T-helper 1 cell treated with Interleukin-12 subunit alpha and Interleukin-12 subunit beta and Interleukin-4 antibody, amounts not matched to agents 30 μg/mL and 1 μg/mL, for 36 hours (primary cell): ENCODE results near the gene COX5A.
A peak's percentile ranks its signal among the peaks of the same experiment; 100 is the strongest.
"Not testable (repeated sequence)": the region's sequence is repeated elsewhere in the genome, so short reads cannot be mapped to it uniquely, and the experiment has no call there.

Source experiments
- H3K27ac Mint-ChIP-seq: one replicate; pipeline ENCODE4 v1.8.0; 2021; ENCODE audit warnings: mild to moderate bottlenecking, mixed read lengths
- H3K27me3 Mint-ChIP-seq: one replicate; pipeline ENCODE4 v1.8.0; 2021; ENCODE audit warnings: low read depth, mixed read lengths
- H3K36me3 Mint-ChIP-seq: one replicate; pipeline ENCODE4 v1.8.0; 2021; ENCODE audit warnings: low read depth, mixed read lengths
- H3K4me1 Mint-ChIP-seq: one replicate; pipeline ENCODE4 v1.8.0; 2021; ENCODE audit warnings: low read depth, mixed read lengths
- H3K4me3 Mint-ChIP-seq: one replicate; pipeline ENCODE4 v1.8.0; 2021; ENCODE audit warnings: mild to moderate bottlenecking, moderate library complexity, mixed read lengths
- H3K9me3 Mint-ChIP-seq: one replicate; pipeline ENCODE4 v1.8.0; 2021; ENCODE audit warnings: mixed read lengths

COX5A gene

GRCh38 chr15:74959586-74959939 is 21.7 kb upstream of the COX5A start:
- H3K27me3 Mint-ChIP-seq, result peaks cover 55% of the 10 kb centered on the region
- peaks cover 16% of the 10 kb centered on the region for H3K4me1 Mint-ChIP-seq
- no peaks in the 10 kb centered on the region for H3K36me3 Mint-ChIP-seq
- H3K27ac Mint-ChIP-seq, result no peak overlapping the region
- H3K4me3 Mint-ChIP-seq, result peak overlapping the region; percentile 26
- H3K9me3 Mint-ChIP-seq, result no peaks in the 10 kb centered on the region

DNA sequence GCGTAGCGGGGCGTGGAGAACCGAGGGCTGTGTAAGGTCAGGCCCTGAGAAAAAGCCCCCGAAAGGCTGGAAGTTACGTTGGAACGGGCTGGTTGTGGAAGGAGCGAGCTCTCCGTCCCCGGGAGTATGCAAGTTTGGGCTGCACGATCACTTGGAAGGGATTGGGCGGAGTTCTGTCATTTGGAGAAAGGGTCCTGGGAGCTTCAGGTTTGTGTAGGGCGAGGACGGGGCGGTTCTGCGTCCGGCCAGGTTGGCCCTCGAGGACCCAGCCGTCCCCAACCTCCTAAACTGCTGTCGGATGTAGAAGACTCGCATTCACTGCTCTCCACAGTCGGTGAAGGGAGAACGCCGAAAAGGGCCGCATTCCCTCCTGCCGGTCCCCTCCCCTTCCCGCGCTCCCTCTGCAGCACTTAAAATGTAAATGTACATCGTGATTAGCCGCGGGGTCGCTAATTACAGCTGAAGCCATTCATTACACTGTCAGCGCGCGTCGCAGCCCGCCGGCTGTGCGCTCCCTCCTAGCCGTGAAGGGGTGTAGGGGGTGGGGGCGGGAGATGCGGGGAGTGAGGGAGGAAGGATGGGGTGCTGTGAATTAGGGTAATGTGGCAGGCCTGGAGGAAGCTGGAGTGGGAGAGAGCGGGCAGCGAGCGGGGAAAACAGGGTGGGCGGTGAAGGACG is 21.2 kb upstream of the COX5A start:
- Mint-ChIP-seq H3K36me3 (no peaks in the 10 kb centered on the region), H3K4me3 (peak overlapping the region; percentile 26), H3K27ac (no peak overlapping the region), H3K9me3 (no peaks in the 10 kb centered on the region), H3K27me3 (peaks cover 55% of the 10 kb centered on the region), H3K4me1 (peaks cover 17% of the 10 kb centered on the region)

DNA sequence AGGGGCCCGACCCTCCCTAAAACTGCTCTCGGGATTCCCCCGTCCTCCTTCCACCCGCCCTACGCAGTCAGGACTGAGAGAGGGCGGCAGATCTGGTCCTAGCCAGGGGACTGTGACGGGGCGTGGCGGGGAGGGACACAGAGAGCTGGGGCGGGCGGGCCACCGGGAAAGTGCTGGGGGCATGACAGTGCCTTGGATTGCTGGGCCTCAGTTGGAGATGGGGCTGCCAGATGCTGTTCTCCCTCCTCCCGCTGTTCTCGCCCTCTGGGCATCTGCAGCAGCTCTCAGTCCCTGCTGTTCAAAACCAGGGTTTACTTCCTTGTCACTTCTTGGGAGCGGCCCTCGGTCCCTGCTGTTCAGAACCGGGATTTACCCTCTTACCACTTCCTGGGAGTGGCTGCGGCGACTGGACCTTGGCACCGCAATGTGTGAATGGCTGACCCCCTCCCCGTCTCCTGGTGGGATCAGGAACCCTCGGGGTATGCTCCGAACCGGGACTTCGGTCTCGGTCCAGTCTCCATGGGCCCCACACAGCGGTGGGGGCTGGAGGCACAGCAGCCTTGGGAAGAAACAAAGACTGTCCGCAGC is 20.5 kb upstream of the COX5A start:
- no peaks in the 10 kb centered on the region for H3K9me3 Mint-ChIP-seq
- peaks cover 17% of the 10 kb centered on the region for H3K4me1 Mint-ChIP-seq
- peaks cover 55% of the 10 kb centered on the region for H3K27me3 Mint-ChIP-seq
- H3K4me3 Mint-ChIP-seq, result peak overlapping the region; percentile 25
- no peaks in the 10 kb centered on the region for H3K36me3 Mint-ChIP-seq
- H3K27ac Mint-ChIP-seq, result no peak overlapping the region

DNA sequence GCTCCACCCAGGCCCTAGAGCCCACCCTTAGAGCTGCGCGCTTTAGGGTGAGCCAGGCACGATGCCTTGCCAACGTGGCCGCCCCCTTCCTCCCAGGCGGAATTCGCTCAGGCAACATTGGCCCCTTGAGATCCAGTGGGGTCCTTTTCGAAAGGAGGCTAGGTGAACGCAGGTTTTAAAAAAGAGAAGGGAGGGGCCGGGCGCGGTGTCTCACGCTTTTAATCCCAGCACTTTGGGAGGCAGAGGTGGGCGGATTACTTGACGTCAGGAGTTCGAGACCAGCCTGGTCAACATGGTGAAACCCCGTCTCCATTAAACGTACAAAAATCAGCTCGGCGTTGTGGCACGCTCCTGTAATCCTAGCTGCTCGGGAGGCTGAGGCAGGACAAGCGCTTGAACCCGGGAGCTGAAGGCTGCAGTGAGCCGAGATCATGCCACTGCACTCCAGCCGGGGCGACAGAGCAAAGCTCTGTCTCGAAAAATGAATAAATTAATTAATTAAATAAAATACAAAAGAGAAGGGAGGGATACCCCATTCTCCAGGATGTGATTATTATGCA is 19.7 kb upstream of the COX5A start:
- Mint-ChIP-seq H3K27ac (no peak overlapping the region), H3K36me3 (no peaks in the 10 kb centered on the region)

DNA sequence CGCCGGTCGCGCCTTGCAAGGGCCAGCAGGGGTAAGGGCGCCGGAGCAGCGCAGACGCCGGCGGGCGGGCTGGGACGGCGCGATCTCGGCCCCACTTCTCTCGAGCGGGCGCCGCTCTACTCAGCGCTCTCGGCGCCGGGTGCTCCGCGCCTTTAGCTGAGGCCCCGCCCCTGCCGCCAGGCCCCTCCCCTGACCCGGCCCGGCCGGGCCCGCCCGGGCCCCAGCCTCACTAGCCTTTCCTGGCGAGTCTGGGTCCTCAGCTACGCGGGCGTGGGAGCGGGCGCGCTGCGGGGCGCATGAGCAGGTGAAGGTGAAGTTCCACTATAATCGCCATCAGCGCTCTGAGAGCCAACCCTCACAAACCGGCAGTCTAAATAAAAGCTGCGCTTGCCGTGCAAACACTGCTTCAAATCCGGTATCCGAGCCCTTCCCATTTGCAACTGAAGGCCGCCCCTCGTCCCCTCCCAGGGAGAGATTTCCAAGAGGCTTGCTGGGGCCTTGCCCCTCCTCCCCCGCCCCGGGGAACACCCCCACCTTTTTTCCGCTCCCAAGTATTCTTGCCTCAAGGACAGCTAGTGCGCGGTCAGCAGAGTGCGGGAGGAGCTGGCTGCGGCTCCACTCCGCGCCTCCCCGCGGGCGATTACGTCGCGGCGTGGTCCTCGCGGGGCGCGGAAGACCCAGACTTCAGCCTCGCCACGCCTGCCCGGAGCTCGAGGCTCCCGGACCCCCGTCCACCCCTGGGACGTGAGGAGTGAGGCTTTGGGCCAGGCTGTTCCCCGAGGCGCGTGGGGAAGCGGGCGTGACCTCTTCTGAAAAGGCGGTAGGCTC is 19.0 kb upstream of the COX5A start, which contains the start of gene RPP25:
RPP25 (minus strand) TSS at position 125 of the 828 bp plus-strand sequence. CDS start 189 bp downstream, outside the sequence.
- Mint-ChIP-seq H3K36me3 (no peaks in the 10 kb centered on the region), H3K9me3 (no peaks in the 10 kb centered on the region), H3K4me3 (peak within 1 kb of the TSS; percentile 67), H3K27ac (no peak within 1 kb of the TSS), H3K4me1 (peaks cover 17% of the 10 kb centered on the region), H3K27me3 (peaks cover 46% of the 10 kb centered on the region)

More for the DNA sequence above, 19.7 kb upstream of the COX5A start:
- peak overlapping the region; percentile 66 for H3K4me3 Mint-ChIP-seq
- peaks cover 17% of the 10 kb centered on the region for H3K4me1 Mint-ChIP-seq
- peaks cover 53% of the 10 kb centered on the region for H3K27me3 Mint-ChIP-seq
- no peaks in the 10 kb centered on the region for H3K9me3 Mint-ChIP-seq

DNA sequence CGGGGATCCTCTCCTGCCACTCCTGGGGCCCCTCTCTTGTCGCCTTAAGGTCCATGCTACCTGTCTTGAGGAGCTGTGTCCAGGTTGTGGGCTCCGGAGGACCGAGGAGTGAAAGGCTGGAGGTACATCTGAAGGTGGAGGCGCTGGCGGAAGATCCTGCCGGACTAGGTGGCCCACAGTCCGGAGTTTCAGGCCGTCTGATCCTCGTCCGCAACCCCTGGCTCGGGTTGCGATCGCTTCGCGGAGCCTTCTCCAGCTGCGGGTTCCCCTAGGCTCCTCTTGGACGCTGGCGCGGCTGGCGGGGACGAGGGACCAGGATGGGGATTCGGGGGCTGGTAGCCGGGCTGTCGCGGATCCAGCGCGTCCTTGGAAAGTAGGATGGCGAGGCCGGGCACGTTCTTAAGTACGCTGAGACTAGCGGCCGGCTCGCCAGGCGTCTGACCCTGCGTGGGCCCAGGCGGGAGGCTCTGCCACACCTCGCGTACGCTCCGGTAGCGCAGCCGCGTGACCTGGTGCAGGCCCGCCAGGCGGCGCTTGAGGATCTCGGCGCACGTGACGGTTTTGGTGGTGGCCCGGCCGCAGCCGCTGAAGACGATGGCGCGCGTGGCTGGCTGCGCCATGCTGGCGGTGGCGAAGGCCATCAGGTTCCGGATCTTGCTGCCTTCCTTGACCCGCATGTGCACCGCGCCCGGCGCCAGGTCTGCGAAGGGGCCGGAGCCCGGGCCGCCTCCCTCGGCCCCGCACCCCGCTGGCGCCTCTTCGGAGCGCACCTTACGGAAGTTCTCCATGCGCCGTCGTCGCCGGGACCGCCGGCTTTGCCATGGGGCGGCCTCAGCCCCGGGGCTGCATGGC is 18.1 kb upstream of the COX5A start:
- Mint-ChIP-seq H3K27ac (no peak overlapping the region), H3K4me3 (peak overlapping the region; percentile 31), H3K4me1 (peaks cover 14% of the 10 kb centered on the region), H3K27me3 (peaks cover 38% of the 10 kb centered on the region), H3K36me3 (no peaks in the 10 kb centered on the region), H3K9me3 (no peaks in the 10 kb centered on the region)

- peaks cover 28% of the 10 kb centered on the region for H3K27me3 Mint-ChIP-seq
- H3K4me1 Mint-ChIP-seq, result peaks cover 14% of the 10 kb centered on the region
- no peak overlapping the region for H3K4me3 Mint-ChIP-seq
- no peaks in the 10 kb centered on the region for H3K9me3 Mint-ChIP-seq
- no peak overlapping the region for H3K27ac Mint-ChIP-seq
- no peaks in the 10 kb centered on the region for H3K36me3 Mint-ChIP-seq
Measured at GRCh38 chr15:74955017-74955416, 17.1 kb upstream of the COX5A start.

DNA sequence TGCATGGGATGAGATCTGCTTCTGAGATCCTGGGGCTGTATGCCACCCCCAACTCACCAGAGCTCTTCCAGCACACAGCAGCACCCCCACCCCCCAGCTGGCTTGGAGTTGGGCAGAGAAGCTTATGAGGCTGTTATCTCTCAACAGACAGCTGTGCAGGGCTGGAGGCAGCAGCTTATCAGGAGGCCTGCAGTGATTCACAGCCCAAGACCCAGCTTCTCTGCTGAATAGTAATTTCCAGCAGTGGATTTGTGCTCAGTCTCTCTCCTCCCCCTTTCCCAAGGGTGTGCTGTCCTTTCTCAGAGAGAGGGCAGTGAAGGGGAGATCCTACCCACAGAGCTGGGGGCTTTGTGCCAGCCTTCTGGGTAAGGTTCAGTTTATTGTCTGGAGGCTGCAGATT is 16.6 kb upstream of the COX5A start:
- peaks cover 13% of the 10 kb centered on the region for H3K4me1 Mint-ChIP-seq
- H3K36me3 Mint-ChIP-seq, result no peaks in the 10 kb centered on the region
- peaks cover 23% of the 10 kb centered on the region for H3K27me3 Mint-ChIP-seq
- no peak overlapping the region for H3K27ac Mint-ChIP-seq
- H3K4me3 Mint-ChIP-seq, result no peak overlapping the region
- H3K9me3 Mint-ChIP-seq, result no peaks in the 10 kb centered on the region

DNA sequence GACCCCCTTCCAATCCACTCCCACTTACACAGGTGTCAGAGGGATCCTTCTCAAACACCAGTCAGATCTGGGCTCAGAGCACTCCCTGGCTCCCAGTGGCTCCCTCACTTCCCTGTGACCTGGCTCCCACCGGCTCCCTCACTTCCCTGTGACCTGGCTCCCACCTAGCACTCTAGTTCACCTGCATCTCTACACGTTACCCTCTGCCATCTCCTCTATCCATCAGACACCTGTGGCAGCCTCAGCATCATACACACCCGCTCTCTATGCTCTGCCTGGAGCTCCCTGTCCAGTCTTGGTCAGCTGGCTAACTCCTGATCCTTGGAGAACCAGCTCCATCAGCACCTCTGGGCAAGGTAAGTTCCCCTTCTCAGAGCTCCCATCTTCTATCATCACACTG is 13.1 kb upstream of the COX5A start:
- Mint-ChIP-seq H3K4me3 (no peak overlapping the region), H3K27me3 (no peaks in the 10 kb centered on the region), H3K9me3 (no peaks in the 10 kb centered on the region), H3K36me3 (no peaks in the 10 kb centered on the region), H3K4me1 (peaks cover 8% of the 10 kb centered on the region), H3K27ac (no peak overlapping the region)

GRCh38 chr15:74950078-74950908 is 12.4 kb upstream of the COX5A start:
- Mint-ChIP-seq H3K4me3 (no peak overlapping the region), H3K27me3 (no peaks in the 10 kb centered on the region), H3K36me3 (no peaks in the 10 kb centered on the region), H3K4me1 (peaks cover 8% of the 10 kb centered on the region), H3K9me3 (no peaks in the 10 kb centered on the region), H3K27ac (no peak overlapping the region)

DNA sequence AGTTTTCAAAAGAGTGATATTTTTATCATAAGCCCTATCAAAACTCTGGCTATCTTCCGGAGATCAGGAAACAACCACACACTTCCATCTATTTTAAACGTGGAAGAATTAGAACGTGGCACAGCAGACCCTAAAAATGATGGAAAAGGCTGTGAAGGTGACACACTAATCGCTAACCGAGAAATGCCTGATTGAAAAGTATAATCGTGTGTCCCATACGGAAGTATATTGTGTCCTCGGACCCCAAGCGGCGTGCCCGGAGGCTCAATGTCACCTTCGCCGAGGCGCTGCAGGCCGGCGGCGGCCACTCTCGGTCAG is 642 bp downstream of the COX5A start:
- peak overlapping the region; percentile 88 for H3K27ac Mint-ChIP-seq
- peak overlapping the region; percentile 87 for H3K4me3 Mint-ChIP-seq
- H3K9me3 Mint-ChIP-seq, result no peaks in the 10 kb centered on the region
- H3K4me1 Mint-ChIP-seq, result peaks cover 22% of the 10 kb centered on the region
- no peaks in the 10 kb centered on the region for H3K27me3 Mint-ChIP-seq
- peaks cover 8% of the 10 kb centered on the region for H3K36me3 Mint-ChIP-seq

DNA sequence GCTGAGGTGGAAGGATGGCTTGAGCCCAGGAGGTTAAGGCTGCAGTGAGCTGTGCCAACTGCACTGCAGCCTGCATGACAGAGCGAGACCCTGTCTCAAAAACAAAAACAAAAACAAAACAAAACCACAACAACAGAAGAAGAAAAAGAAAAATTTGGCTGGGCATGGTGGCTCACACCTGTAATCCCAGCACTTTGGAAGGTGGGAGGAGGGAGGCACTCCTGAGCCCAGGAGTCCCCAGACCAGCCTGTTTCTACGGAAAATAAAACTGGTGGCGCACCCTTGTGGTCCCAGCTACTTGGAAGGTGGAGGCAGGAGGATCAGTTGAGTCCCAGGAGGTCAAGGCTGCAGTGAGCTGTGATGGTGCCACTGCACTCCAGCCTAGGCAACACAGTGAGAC is 2.7 kb downstream of the COX5A start:
- Mint-ChIP-seq H3K36me3 (peaks cover 15% of the 10 kb centered on the region), H3K27ac (peak overlapping the region; percentile 38), H3K4me1 (peaks cover 25% of the 10 kb centered on the region), H3K4me3 (peak overlapping the region; percentile 68)
- H3K27me3 Mint-ChIP-seq, H3K9me3 Mint-ChIP-seq: not testable (repeated sequence)

- Mint-ChIP-seq H3K4me1 (peaks cover 25% of the 10 kb centered on the region), H3K27me3 (no peaks in the 10 kb centered on the region), H3K9me3 (no peaks in the 10 kb centered on the region), H3K4me3 (no peak overlapping the region), H3K27ac (no peak overlapping the region), H3K36me3 (peaks cover 20% of the 10 kb centered on the region)
Measured at GRCh38 chr15:74933573-74933972, 4.3 kb downstream of the COX5A start.
